Lower leg skin (tissue), 4 donors: ENCODE measurements around the gene VPS29. TPM values are rescaled to one million over a fixed set of nuclear protein-coding genes. Genes with fewer than 3 reads are reported as not detected.
A peak's percentile ranks its signal among the peaks of the same experiment; 100 is the strongest.
"Not testable (repeated sequence)": the region's sequence is repeated elsewhere in the genome, so short reads cannot be mapped to it uniquely, and the experiment has no call there.

Source experiments
- DNase-seq, 2 donors: peaks; one replicate each; pipeline ENCODE4 v3.0.0-alpha.2; 2019; ENCODE audit warnings: low spot score in 2 of 2
- H3K4me3 ChIP-seq: fragments of 200-600 bp; sonication (generic); 2 replicates; pipeline ENCODE4 v1.5.1; 2017; ENCODE audit warnings: mild to moderate bottlenecking, low read depth; ENCODE audit not compliant: poor library complexity, severe bottlenecking
- CTCF ChIP-seq, 3 donors: fragments of 450-650 bp; IDR thresholded peaks; one replicate each; pipeline ENCODE4 v1.5.1; 2016; ENCODE audit warnings: antibody characterized with exemption in 3 of 3, mild to moderate bottlenecking in 3 of 3, moderate library complexity in 2 of 3
- POLR2A ChIP-seq, 2 donors: fragments of 450-650 bp; IDR thresholded peaks; one replicate each; pipeline ENCODE4 v1.6.1; 2016 to 2017; ENCODE audit warnings: antibody characterized with exemption in 2 of 2, mild to moderate bottlenecking in 1 of 2, moderate library complexity in 1 of 2
- WGBS, 2 donors: methylation state at CpG; one replicate each; pipeline ENCODE4 v1.1.5; 2018; 5-methylcytosine and 5-hydroxymethylcytosine counted together
- intact Hi-C: fragments of 100-400 bp; cut with DNase I; formaldehyde crosslinking; loops from one replicate; pipeline ENCODE4 v1.15.0; 2023; ENCODE audit warnings: low total_unique reads
- total RNA-seq, 4 donors: library from RNA; depleted of rRNA; stranded (reverse); fragments of >200 nt; gene quantifications; one replicate each; pipeline ENCODE4 v1.1.0, GENCODE V29; 2016

Gene VPS29
- total RNA-seq, 4 donors from 2014 or later: 54.6 to 93.4 (median 61.9) TPM

- no peak for TF ChIP-seq CTCF (IDR thresholded peaks at IDR 0.05)
- no peak for TF ChIP-seq POLR2A (IDR thresholded peaks at IDR 0.05)
- WGBS, 2 donors: 43 to 47% methylated on average over 5 of the region's 5 CpGs
- DNase-seq: no peak
- H3K4me3 ChIP-seq: no peak overlapping the region
- intact Hi-C loops: loop anchor here (10.0 kb wide), 1 partner anchor 138 kb away; no protein-coding TSS in a partner anchor
These were observed 35.1 kb downstream of the VPS29 start for GRCh38 chr12:110466791-110467190.

- H3K4me3 ChIP-seq, DNase-seq: not testable (repeated sequence)
- WGBS, 2 donors: 89 to 90% methylated on average over 11 of the region's 11 CpGs
- intact Hi-C loops: loop anchor here (10.0 kb wide), 1 partner anchor 139 kb away; no protein-coding TSS in a partner anchor
These were observed 36.1 kb downstream of the VPS29 start for GRCh38 chr12:110465765-110466164.

GRCh38 chr12:110465024-110465423, 36.9 kb downstream of the VPS29 start:
- H3K4me3 ChIP-seq: no peak overlapping the region
- TF ChIP-seq POLR2A (IDR thresholded peaks at IDR 0.05) (no peak), CTCF (IDR thresholded peaks at IDR 0.05) (no peak)
- no peak for DNase-seq
- 93 to 94% methylated on average over 2 of the region's 2 CpGs for WGBS, 2 donors
- intact Hi-C loops: loop anchor here (10.0 kb wide), 1 partner anchor 140 kb away; no protein-coding TSS in a partner anchor

- intact Hi-C loops: loop anchor here (10.0 kb wide), 1 partner anchor 144 kb away; no protein-coding TSS in a partner anchor
- 90 to 92% methylated on average over 5 of the region's 5 CpGs for WGBS, 2 donors
- not testable (repeated sequence) for DNase-seq, H3K4me3 ChIP-seq
These were observed 40.7 kb downstream of the VPS29 start for GRCh38 chr12:110461189-110461588.

- WGBS, 2 donors: 83 to 85% methylated on average over 4 of the region's 4 CpGs
- intact Hi-C loops: no loop called here
- DNase-seq: no peak
- TF ChIP-seq CTCF (IDR thresholded peaks at IDR 0.05) (no peak), POLR2A (IDR thresholded peaks at IDR 0.05) (no peak)
- no peak overlapping the region for H3K4me3 ChIP-seq
These were observed 43.2 kb downstream of the VPS29 start for GRCh38 chr12:110458756-110459155.

GRCh38 chr12:110453569-110454296, 48.2 kb downstream of the VPS29 start:
- intact Hi-C loops: no loop called here
- 92 to 93% methylated on average over 4 of the region's 4 CpGs for WGBS, 2 donors
- DNase-seq: no peak
- no peak overlapping the region for H3K4me3 ChIP-seq
- TF ChIP-seq POLR2A (IDR thresholded peaks at IDR 0.05): no peak
- TF ChIP-seq CTCF (IDR thresholded peaks at IDR 0.05): no peak

GRCh38 chr12:110451263-110451662, 50.6 kb downstream of the VPS29 start:
- intact Hi-C loops: no loop called here
- DNase-seq: peak in 1 of 2 donors; percentile 37
- WGBS, 2 donors: 79 to 80% methylated on average over 1 of the region's 1 CpG
- no peak for TF ChIP-seq POLR2A (IDR thresholded peaks at IDR 0.05)
- TF ChIP-seq CTCF (IDR thresholded peaks at IDR 0.05): no peak
- H3K4me3 ChIP-seq: no peak overlapping the region
